Right lobe of liver (tissue), 6 donors: ENCODE data around the gene C20orf141. TPM values are rescaled to one million over a fixed set of nuclear protein-coding genes. Genes with fewer than 3 reads are reported as not detected.
A peak's percentile ranks its signal among the peaks of the same experiment; 100 is the strongest.

Experiments used
- ATAC-seq, 4 donors: fragments of 200-7000 bp; cut with Tn5 transposase; one replicate each; pipeline ENCODE4 v1.9.1; 2020; ENCODE audit warnings: mild to moderate bottlenecking in 4 of 4, moderate library complexity in 4 of 4
- DNase-seq, 3 donors: peaks; one replicate each; pipeline ENCODE4 v3.0.0-alpha.2; 2020
- H3K27ac ChIP-seq, 3 donors: fragments of 200-600 bp; one replicate each; pipeline ENCODE4 v1.8.0; 2022
- H3K27me3 ChIP-seq, 2 donors: fragments of 200-600 bp; one replicate each; pipeline ENCODE4 v1.8.0; 2022
- H3K36me3 ChIP-seq, 4 donors: fragments of 200-600 bp; sonication (generic) in 1 of 4; one replicate each; pipeline versions ENCODE4 v1.5.1 to v1.8.0; 2017 to 2022; ENCODE audit warnings: control low read depth in 1 of 4
- H3K4me1 ChIP-seq, 4 donors: fragments of 200-600 bp; sonication (generic) in 1 of 4; one replicate each; pipeline versions ENCODE4 v1.5.1 to v1.8.0; 2017 to 2022; ENCODE audit warnings: control low read depth in 1 of 4
- H3K4me3 ChIP-seq, 3 donors: fragments of 200-600 bp; one replicate each; pipeline ENCODE4 v1.8.0; 2022
- H3K9me3 ChIP-seq, 4 donors: fragments of 200-600 bp; sonication (generic) in 1 of 4; one replicate each; pipeline versions ENCODE4 v1.5.1 to v1.8.0; 2017 to 2022; ENCODE audit warnings: control low read depth in 1 of 4
- POLR2A ChIP-seq: fragments of 450-650 bp; IDR thresholded peaks from one replicate; pipeline ENCODE4 v1.6.1; 2017; ENCODE audit warnings: antibody characterized with exemption, mild to moderate bottlenecking
- WGBS: methylation state at CpG from one replicate; pipeline ENCODE4 v1.1.6; 2018; ENCODE audit warnings: low coverage, low lambda C conversion rate; ENCODE audit not compliant: insufficient coverage; ENCODE audit errors: missing lambda C conversion rate; 5-methylcytosine and 5-hydroxymethylcytosine counted together
- intact Hi-C, 2 donors: fragments of 100-400 bp; cut with DNase I; formaldehyde crosslinking; loops; one replicate each; pipeline versions ENCODE4 v1.11.2 to v1.14.1; 2022
- total RNA-seq, 6 experiments: library from RNA; depleted of rRNA in 2 of 6; stranded (reverse); fragments of >200 nt in 2 of 6; fragmentation: NEBNext Ultra II Directional in 3 of 6; extraction: Animal tissue kit (Norgen Biotek cat#: 25700) in 3 of 6; gene quantifications; one replicate each; pipeline versions ENCODE4 v1.1.0 to v1.2.4, GENCODE V29; 2016 to 2023
- TF ChIP-seq, protein P1 (sequence below), 4 donors: fragments of 200-600 bp in 3 of 4; fragments of 450-650 bp in 1 of 4; IDR thresholded peaks; one replicate each; pipeline versions ENCODE4 v1.5.1 to v1.8.0; 2016 to 2022; ENCODE audit warnings: antibody characterized with exemption in 4 of 4, mild to moderate bottlenecking in 2 of 4
- donor health status: DM: no; HTN: yes; CAD: no.
- donor health status: DM: no; HTN: no; CAD: no.
- donor health status: DM: no; HTN: no; CAD: no.
- donor health status: DM: no; HTN: yes; CAD: no.
- donor health status: DM: no; HTN: yes; CAD: no.

Gene C20orf141
- total RNA-seq, 6 experiments from 2014 or later: not detected

DNA sequence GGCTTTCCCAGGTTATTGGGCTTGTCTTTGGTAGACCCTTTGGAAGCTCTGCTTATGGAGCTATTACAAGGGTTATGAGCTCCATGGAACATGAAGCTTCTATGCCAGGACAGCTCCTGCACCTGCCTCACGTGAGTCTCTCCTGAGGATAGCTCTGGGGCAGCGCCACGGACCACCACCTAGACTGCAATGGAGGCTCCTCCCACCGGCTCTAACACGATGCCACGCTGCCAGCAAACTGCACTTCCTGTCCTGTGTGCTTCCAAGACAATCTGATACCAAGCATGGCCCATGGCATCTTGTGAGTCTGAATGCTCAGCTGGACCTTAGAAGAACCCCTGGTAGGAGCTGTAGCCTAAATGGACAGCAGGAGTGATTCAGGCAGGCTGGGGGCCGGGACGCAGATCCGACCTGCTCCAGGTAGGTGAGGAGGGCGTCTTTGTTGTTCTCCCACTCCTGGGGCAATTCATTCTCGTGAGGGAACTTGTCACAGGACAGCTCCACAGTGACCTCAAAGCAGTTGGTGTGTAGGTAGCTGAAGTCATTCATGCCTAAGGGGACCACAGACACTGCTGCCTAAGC lies 19.8 kb upstream of the C20orf141 start:
- TF ChIP-seq, protein P1, sequence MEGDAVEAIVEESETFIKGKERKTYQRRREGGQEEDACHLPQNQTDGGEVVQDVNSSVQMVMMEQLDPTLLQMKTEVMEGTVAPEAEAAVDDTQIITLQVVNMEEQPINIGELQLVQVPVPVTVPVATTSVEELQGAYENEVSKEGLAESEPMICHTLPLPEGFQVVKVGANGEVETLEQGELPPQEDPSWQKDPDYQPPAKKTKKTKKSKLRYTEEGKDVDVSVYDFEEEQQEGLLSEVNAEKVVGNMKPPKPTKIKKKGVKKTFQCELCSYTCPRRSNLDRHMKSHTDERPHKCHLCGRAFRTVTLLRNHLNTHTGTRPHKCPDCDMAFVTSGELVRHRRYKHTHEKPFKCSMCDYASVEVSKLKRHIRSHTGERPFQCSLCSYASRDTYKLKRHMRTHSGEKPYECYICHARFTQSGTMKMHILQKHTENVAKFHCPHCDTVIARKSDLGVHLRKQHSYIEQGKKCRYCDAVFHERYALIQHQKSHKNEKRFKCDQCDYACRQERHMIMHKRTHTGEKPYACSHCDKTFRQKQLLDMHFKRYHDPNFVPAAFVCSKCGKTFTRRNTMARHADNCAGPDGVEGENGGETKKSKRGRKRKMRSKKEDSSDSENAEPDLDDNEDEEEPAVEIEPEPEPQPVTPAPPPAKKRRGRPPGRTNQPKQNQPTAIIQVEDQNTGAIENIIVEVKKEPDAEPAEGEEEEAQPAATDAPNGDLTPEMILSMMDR (IDR thresholded peaks at IDR 0.05): no peak
- TF ChIP-seq POLR2A: no peak
- intact Hi-C loops: no loop called here
- H3K27ac ChIP-seq: no peak overlapping the region

GRCh38 chr20:2795451-2795850 lies 19.3 kb upstream of the C20orf141 start:
- DNase-seq (no peak), ATAC-seq (no peak)
- intact Hi-C loops: no loop called here
- Histone ChIP-seq H3K9me3 (no peaks in the 10 kb centered on the region), H3K36me3 (no peaks in the 10 kb centered on the region), H3K4me1 (no peaks in the 10 kb centered on the region), H3K27me3 (no peaks in the 10 kb centered on the region), H3K27ac (no peak overlapping the region), H3K4me3 (no peak overlapping the region)
- WGBS: 82% methylated on average over 4 of the region's 24 CpGs
- no peak for TF ChIP-seq POLR2A
- TF ChIP-seq, protein P1 (IDR thresholded peaks at IDR 0.05): no peak

More for the DNA sequence above, 19.8 kb upstream of the C20orf141 start:
- DNase-seq: no peak
- no peaks in the 10 kb centered on the region for H3K4me1 ChIP-seq
- no peaks in the 10 kb centered on the region for H3K27me3 ChIP-seq
- H3K36me3 ChIP-seq: no peaks in the 10 kb centered on the region
- H3K9me3 ChIP-seq: no peaks in the 10 kb centered on the region
- no peak for ATAC-seq
- H3K4me3 ChIP-seq: no peak overlapping the region
- 67% methylated on average over 3 of the region's 11 CpGs for WGBS

DNA sequence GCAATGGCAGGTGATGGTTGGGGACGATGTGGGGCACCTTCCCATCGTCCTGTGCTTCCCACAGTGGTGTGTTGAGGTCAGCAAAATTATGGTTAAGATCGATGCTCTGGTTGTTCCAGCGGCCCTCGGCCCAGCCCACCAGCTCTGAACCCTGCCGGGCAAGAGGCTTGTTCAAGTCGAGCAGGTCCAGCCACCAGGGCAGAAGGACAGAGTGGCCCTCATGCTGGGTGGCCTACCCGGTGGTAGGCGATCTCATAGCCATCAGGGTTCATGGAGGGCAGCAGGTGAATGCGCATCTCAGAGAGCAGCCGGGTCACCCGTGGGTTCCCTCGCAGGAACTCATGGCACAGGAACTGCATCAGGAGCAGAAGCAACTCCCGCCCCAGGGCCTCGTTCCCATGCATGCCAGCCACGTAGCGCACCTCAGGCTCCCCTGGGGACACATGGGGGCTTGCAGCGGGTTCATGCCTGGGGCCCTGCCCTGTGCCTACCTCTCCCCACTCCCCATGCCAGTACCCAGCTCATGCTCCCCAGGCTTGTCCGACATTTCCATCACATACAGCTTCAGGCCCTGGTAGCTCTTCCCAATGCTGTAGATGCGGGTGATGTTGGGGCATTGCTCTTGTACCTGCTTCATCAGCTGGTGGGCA lies 18.7 kb upstream of the C20orf141 start:
- WGBS: 89% methylated on average over 2 of the region's 20 CpGs
- no peaks in the 10 kb centered on the region for H3K27me3 ChIP-seq
- DNase-seq: peak in 1 of 3 donors; percentile 44

DNA sequence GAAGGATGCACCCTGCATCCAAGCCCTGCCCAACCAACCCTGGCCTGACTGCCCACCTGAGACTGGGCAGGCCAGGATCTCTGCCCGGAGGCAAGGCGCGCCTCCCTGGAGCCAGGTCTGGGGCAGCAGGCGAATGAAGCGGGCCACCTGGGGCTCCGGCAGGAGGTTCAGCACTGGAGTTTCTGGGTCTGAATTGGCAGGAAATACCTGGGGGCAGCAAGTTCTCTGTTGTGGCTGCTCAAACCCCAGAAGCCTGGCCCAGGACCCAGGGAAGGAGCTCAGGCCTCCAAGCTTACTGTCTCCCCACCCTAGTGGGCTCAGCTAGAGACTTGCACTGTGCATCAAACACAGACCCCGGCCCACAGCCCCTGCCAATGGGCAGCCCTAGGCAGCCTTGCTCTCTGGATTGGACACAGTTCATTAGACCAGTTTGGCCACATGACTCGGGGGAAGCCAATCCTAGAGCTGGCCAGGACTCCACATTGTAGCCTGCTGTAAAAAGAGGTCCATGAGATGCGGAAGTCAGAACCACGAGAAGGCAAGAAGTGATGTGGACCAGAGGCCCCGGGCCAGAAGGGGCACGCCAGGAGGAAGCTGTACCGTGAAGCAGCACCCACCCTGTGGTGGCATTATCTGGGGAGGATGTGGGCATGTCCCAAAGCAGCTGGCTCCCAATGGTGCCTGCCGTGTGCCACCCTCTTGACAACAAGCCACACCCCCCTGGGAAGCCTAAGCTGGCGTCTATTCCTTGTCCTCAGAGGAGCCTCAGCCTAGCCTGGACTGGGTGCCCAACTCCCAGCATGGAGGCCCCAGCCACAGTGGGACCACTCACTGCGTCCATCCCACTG lies 17.4 kb upstream of the C20orf141 start:
- no peak overlapping the region for H3K4me3 ChIP-seq
- DNase-seq (peak in 1 of 3 donors; percentile 22), ATAC-seq (no peak)
- WGBS: 60% methylated on average over 1 of the region's 16 CpGs
- H3K36me3 ChIP-seq: no peaks in the 10 kb centered on the region
- TF ChIP-seq, protein P1 (IDR thresholded peaks at IDR 0.05): no peak
- TF ChIP-seq POLR2A: no peak
- intact Hi-C loops: no loop called here
- no peaks in the 10 kb centered on the region for H3K9me3 ChIP-seq
- no peaks in the 10 kb centered on the region for H3K27me3 ChIP-seq
- no peaks in the 10 kb centered on the region for H3K4me1 ChIP-seq
- no peak overlapping the region for H3K27ac ChIP-seq

More for the DNA sequence above, 18.7 kb upstream of the C20orf141 start:
- intact Hi-C loops: no loop called here
- Histone ChIP-seq H3K27ac (no peak overlapping the region), H3K36me3 (no peaks in the 10 kb centered on the region), H3K4me3 (no peak overlapping the region), H3K4me1 (no peaks in the 10 kb centered on the region), H3K9me3 (no peaks in the 10 kb centered on the region)
- TF ChIP-seq, protein P1 (IDR thresholded peaks at IDR 0.05): no peak
- no peak for TF ChIP-seq POLR2A
- ATAC-seq: no peak
